HG03469 (cell line): ENCODE results near the gene PMM2.
"Not testable (repeated sequence)": the region's sequence is repeated elsewhere in the genome, so short reads cannot be mapped to it uniquely, and the experiment has no call there.

Experiments used
- ATAC-seq: cut with Tn5 transposase; IDR thresholded peaks from one replicate; pipeline ENCODE4 v1.9.1; 2021; ENCODE audit warnings: mild to moderate bottlenecking, moderate library complexity, moderate number of reproducible peaks; ENCODE audit not compliant: unreplicated experiment

PMM2 gene

GRCh38 chr16:8781797-8782196, 15.8 kb upstream of the PMM2 start:
- no peak for ATAC-seq

- ATAC-seq, result no peak
Observed at GRCh38 chr16:8782673-8783072, 15.0 kb upstream of the PMM2 start.

GRCh38 chr16:8785408-8785807, 12.2 kb upstream of the PMM2 start:
- ATAC-seq, result no peak

GRCh38 chr16:8786316-8786715, 11.3 kb upstream of the PMM2 start:
- not testable (repeated sequence) for ATAC-seq

- ATAC-seq, result no peak
Observed at GRCh38 chr16:8788578-8789172, 9.0 kb upstream of the PMM2 start.

GRCh38 chr16:8795091-8795490, 2.5 kb upstream of the PMM2 start:
- no peak for ATAC-seq

- no peak for ATAC-seq
Observed at GRCh38 chr16:8795818-8796217, 1.8 kb upstream of the PMM2 start.

GRCh38 chr16:8796469-8797363, 923 bp upstream of the PMM2 start:
- ATAC-seq, result no peak

GRCh38 chr16:8798174-8798527, 512 bp downstream of the PMM2 start:
- no peak for ATAC-seq

- ATAC-seq, result no peak
Observed at GRCh38 chr16:8798535-8799157, 1.0 kb downstream of the PMM2 start.

GRCh38 chr16:8801701-8802100, 4.1 kb downstream of the PMM2 start:
- no peak for ATAC-seq

- ATAC-seq, result not testable (repeated sequence)
Observed at GRCh38 chr16:8803733-8804132, 6.1 kb downstream of the PMM2 start.

GRCh38 chr16:8804313-8804712, 6.7 kb downstream of the PMM2 start:
- ATAC-seq, result no peak

GRCh38 chr16:8806272-8806983, 8.8 kb downstream of the PMM2 start:
- ATAC-seq, result no peak

GRCh38 chr16:8807189-8807588, 9.6 kb downstream of the PMM2 start:
- ATAC-seq, result no peak

GRCh38 chr16:8808009-8808408, 10.4 kb downstream of the PMM2 start:
- no peak for ATAC-seq

- no peak for ATAC-seq
Observed at GRCh38 chr16:8808613-8809353, 11.1 kb downstream of the PMM2 start.

GRCh38 chr16:8812162-8812843, 14.7 kb downstream of the PMM2 start:
- ATAC-seq, result no peak

- no peak for ATAC-seq
Observed at GRCh38 chr16:8814095-8814806, 16.6 kb downstream of the PMM2 start.
